Rectal smooth muscle tissue (tissue), 1 donor: ENCODE measurements around the gene B3GALNT2.
"Not testable (repeated sequence)": the region's sequence is repeated elsewhere in the genome, so short reads cannot be mapped to it uniquely, and the experiment has no call there.

Source experiments
- H3K27ac ChIP-seq: one replicate; pipeline ENCODE4 v1.7.0; 2013; ENCODE audit warnings: low read depth, low read length, inconsistent platforms
- H3K27me3 ChIP-seq: one replicate; pipeline ENCODE4 v1.7.0; 2013; ENCODE audit warnings: low read length; ENCODE audit not compliant: control insufficient read depth, insufficient read depth
- H3K36me3 ChIP-seq: one replicate; pipeline ENCODE4 v1.7.0; 2013; ENCODE audit warnings: low read length; ENCODE audit not compliant: control insufficient read depth, insufficient read depth
- H3K4me1 ChIP-seq: one replicate; pipeline ENCODE4 v1.7.0; 2013; ENCODE audit warnings: low read length; ENCODE audit not compliant: control insufficient read depth, insufficient read depth
- H3K4me3 ChIP-seq: one replicate; pipeline ENCODE4 v1.7.0; 2013; ENCODE audit warnings: low read length
- H3K9ac ChIP-seq: one replicate; pipeline ENCODE4 v1.7.0; 2013; ENCODE audit warnings: low read length

The B3GALNT2 gene

GRCh38 chr1:235495551-235495950 lies 8.7 kb downstream of the B3GALNT2 start:
- Histone ChIP-seq H3K4me1 (no peaks in the 10 kb centered on the region), H3K4me3 (no peak overlapping the region), H3K27me3 (no peaks in the 10 kb centered on the region), H3K9ac (no peak overlapping the region), H3K36me3 (peaks cover 20% of the 10 kb centered on the region), H3K27ac (no peak overlapping the region)

- Histone ChIP-seq H3K4me1 (no peaks in the 10 kb centered on the region), H3K27ac (no peak overlapping the region), H3K27me3 (no peaks in the 10 kb centered on the region), H3K4me3 (no peak overlapping the region), H3K9ac (no peak overlapping the region), H3K36me3 (peaks cover 20% of the 10 kb centered on the region)
Measured at GRCh38 chr1:235495030-235495429, 9.2 kb downstream of the B3GALNT2 start.

- H3K4me3 ChIP-seq, result no peak overlapping the region
- H3K9ac ChIP-seq, result no peak overlapping the region
- H3K27me3 ChIP-seq, result no peaks in the 10 kb centered on the region
- H3K27ac ChIP-seq, result no peak overlapping the region
- H3K36me3 ChIP-seq, result peaks cover 20% of the 10 kb centered on the region
- no peaks in the 10 kb centered on the region for H3K4me1 ChIP-seq
Measured at GRCh38 chr1:235494531-235494930, 9.7 kb downstream of the B3GALNT2 start.

GRCh38 chr1:235491644-235492043 lies 12.6 kb downstream of the B3GALNT2 start:
- no peaks in the 10 kb centered on the region for H3K27me3 ChIP-seq
- no peak overlapping the region for H3K4me3 ChIP-seq
- H3K4me1 ChIP-seq, result no peaks in the 10 kb centered on the region
- H3K36me3 ChIP-seq, result peaks cover 20% of the 10 kb centered on the region
- no peak overlapping the region for H3K27ac ChIP-seq
- no peak overlapping the region for H3K9ac ChIP-seq

GRCh38 chr1:235486321-235486720 lies 17.9 kb downstream of the B3GALNT2 start:
- H3K36me3 ChIP-seq, result peaks cover 3% of the 10 kb centered on the region
- H3K4me3 ChIP-seq, result no peak overlapping the region
- no peaks in the 10 kb centered on the region for H3K27me3 ChIP-seq
- no peaks in the 10 kb centered on the region for H3K4me1 ChIP-seq
- no peak overlapping the region for H3K9ac ChIP-seq
- no peak overlapping the region for H3K27ac ChIP-seq

- Histone ChIP-seq H3K4me1 (no peaks in the 10 kb centered on the region), H3K4me3 (no peak overlapping the region), H3K27me3 (no peaks in the 10 kb centered on the region), H3K27ac (no peak overlapping the region), H3K36me3 (peaks cover 2% of the 10 kb centered on the region), H3K9ac (no peak overlapping the region)
Measured at GRCh38 chr1:235485558-235485957, 18.7 kb downstream of the B3GALNT2 start.

GRCh38 chr1:235483090-235483489 lies 21.2 kb downstream of the B3GALNT2 start:
- Histone ChIP-seq H3K9ac (no peak overlapping the region), H3K27me3 (no peaks in the 10 kb centered on the region), H3K4me1 (no peaks in the 10 kb centered on the region), H3K27ac (no peak overlapping the region), H3K4me3 (no peak overlapping the region), H3K36me3 (peaks cover 5% of the 10 kb centered on the region)

- Histone ChIP-seq H3K4me3 (no peak overlapping the region), H3K36me3 (peaks cover 3% of the 10 kb centered on the region), H3K27ac (no peak overlapping the region), H3K4me1 (no peaks in the 10 kb centered on the region), H3K9ac (no peak overlapping the region), H3K27me3 (no peaks in the 10 kb centered on the region)
Measured at GRCh38 chr1:235473806-235474205, 30.4 kb downstream of the B3GALNT2 start.

GRCh38 chr1:235470741-235471439 lies 33.4 kb downstream of the B3GALNT2 start:
- H3K9ac ChIP-seq, result no peak overlapping the region
- H3K36me3 ChIP-seq, result no peaks in the 10 kb centered on the region

GRCh38 chr1:235469897-235470296 lies 34.4 kb downstream of the B3GALNT2 start:
- not testable (repeated sequence) for H3K36me3 ChIP-seq, H3K27ac ChIP-seq, H3K27me3 ChIP-seq, H3K9ac ChIP-seq, H3K4me3 ChIP-seq, H3K4me1 ChIP-seq

More at GRCh38 chr1:235470741-235471439, 33.4 kb downstream of the B3GALNT2 start:
- Histone ChIP-seq H3K4me3 (no peak overlapping the region), H3K27me3 (no peaks in the 10 kb centered on the region), H3K27ac (no peak overlapping the region), H3K4me1 (no peaks in the 10 kb centered on the region)

GRCh38 chr1:235468970-235469369 lies 35.3 kb downstream of the B3GALNT2 start:
- no peaks in the 10 kb centered on the region for H3K4me1 ChIP-seq
- H3K4me3 ChIP-seq, result no peak overlapping the region
- H3K27me3 ChIP-seq, result no peaks in the 10 kb centered on the region
- H3K27ac ChIP-seq, result no peak overlapping the region
- H3K36me3 ChIP-seq, result no peaks in the 10 kb centered on the region
- no peak overlapping the region for H3K9ac ChIP-seq

- Histone ChIP-seq H3K9ac (no peak overlapping the region), H3K27me3 (no peaks in the 10 kb centered on the region), H3K4me1 (no peaks in the 10 kb centered on the region), H3K4me3 (no peak overlapping the region), H3K36me3 (no peaks in the 10 kb centered on the region), H3K27ac (no peak overlapping the region)
Measured at GRCh38 chr1:235468004-235468403, 36.2 kb downstream of the B3GALNT2 start.

- H3K4me1 ChIP-seq, result no peaks in the 10 kb centered on the region
- no peak overlapping the region for H3K27ac ChIP-seq
- no peaks in the 10 kb centered on the region for H3K27me3 ChIP-seq
- H3K4me3 ChIP-seq, result no peak overlapping the region
- H3K9ac ChIP-seq, result no peak overlapping the region
- H3K36me3 ChIP-seq, result no peaks in the 10 kb centered on the region
Measured at GRCh38 chr1:235465066-235465465, 39.2 kb downstream of the B3GALNT2 start.
